HepG2 (cell line): ENCODE data around the gene LRRC10B. TPM values are rescaled to one million over a fixed set of nuclear protein-coding genes. Genes with fewer than 3 reads are reported as not detected.

Experiments
- ATAC-seq: fragments of 200-7000 bp; cut with Tn5 transposase; 3 replicates; pipeline ENCODE4 v1.9.1; 2020; ENCODE audit warnings: mild to moderate bottlenecking, moderate library complexity
- BruUV-seq: library from RNA; stranded (reverse); fragments of 400-500 nt; replicated peaks from 2 replicates; lab custom pipeline; 2021; lab: Mats Ljungman, UMichigan
- CTCF ChIA-PET: fragments of 300-600 bp; formaldehyde crosslinking; extraction: SDS; loops from one replicate; lab custom pipeline; 2021; ENCODE audit warnings: low total read pairs, inconsistent platforms, low intra/inter-chr PET ratio; lab: Yijun Ruan, JAX
- POLR2A ChIA-PET: fragments of 350-600 bp; sonication (Branson Sonifier 250); formaldehyde crosslinking; loops from one replicate; lab custom pipeline; 2020; ENCODE audit warnings: antibody characterized with exemption, inconsistent platforms; lab: Yijun Ruan, JAX
- DNase-seq: peaks from one replicate; pipeline ENCODE4 v3.0.0-alpha.2; 2015; ENCODE audit warnings: low spot score
- FAIRE-seq: peaks from 3 replicates; lab custom pipeline; 2011; peaks lifted over from hg19 to GRCh38; lab: Jason Lieb, UNC
- H2AFZ ChIP-seq: one replicate; pipeline ENCODE4 v1.6.1; 2011; ENCODE audit warnings: low read length, inconsistent platforms
- H3K27ac ChIP-seq: fragments of 300-600 bp; 3 replicates; pipeline ENCODE4 v1.8.0; 2011; ENCODE audit warnings: mixed run types, mild to moderate bottlenecking, mixed read lengths, low read length, inconsistent platforms; ENCODE audit not compliant: insufficient read depth; ENCODE audit errors: extremely low read length
- H3K27me3 ChIP-seq, 2 experiments: fragments of 200-600 bp in 1 of 2; 2 replicates in 1 of 2; 3 replicates in 1 of 2; pipeline versions ENCODE4 v1.6.0 to v1.8.0; 2011; ENCODE audit warnings: low read length in 2 of 2, mild to moderate bottlenecking in 2 of 2, moderate library complexity in 2 of 2, inconsistent platforms in 1 of 2; ENCODE audit not compliant: insufficient read depth in 2 of 2, control insufficient read depth in 1 of 2
- H3K36me3 ChIP-seq, 2 experiments: fragments of 200-600 bp in 1 of 2; replicated peaks in 1 of 2; 2 replicates in 1 of 2; 3 replicates in 1 of 2; pipeline versions ENCODE4 v1.5.1 to v1.8.0; 2011; ENCODE audit warnings: low read length in 2 of 2, inconsistent platforms in 1 of 2; ENCODE audit not compliant: insufficient read depth in 2 of 2, control insufficient read depth in 1 of 2
- H3K4me1 ChIP-seq: 2 replicates; pipeline ENCODE4 v1.5.1; 2012; ENCODE audit warnings: low read length, inconsistent platforms; ENCODE audit not compliant: insufficient read depth
- H3K4me2 ChIP-seq: 2 replicates; pipeline ENCODE4 v1.6.0; 2011; ENCODE audit warnings: low read depth, low read length, inconsistent platforms
- H3K4me3 ChIP-seq, 3 experiments: fragments of 200-600 bp in 1 of 3; sonication (generic), shearing (Covaris generic) in 1 of 3; replicated peaks in 1 of 3; 2 replicates each; pipeline ENCODE4 v1.5.1; 2011 to 2016; ENCODE audit warnings: low read length in 3 of 3, inconsistent platforms in 2 of 3, low read depth in 2 of 3, mild to moderate bottlenecking in 2 of 3, control low read depth in 1 of 3, mixed read lengths in 1 of 3; ENCODE audit not compliant: insufficient read depth in 1 of 3
- H3K79me2 ChIP-seq: one replicate; pipeline ENCODE4 v1.6.1; 2011; ENCODE audit warnings: low read length, inconsistent platforms; ENCODE audit not compliant: insufficient read depth
- H3K9ac ChIP-seq: 2 replicates; pipeline ENCODE4 v1.6.0; 2011; ENCODE audit warnings: mild to moderate bottlenecking, low read depth, low read length, inconsistent platforms; ENCODE audit not compliant: insufficient read depth
- H3K9me3 ChIP-seq: 2 replicates; pipeline ENCODE4 v1.5.1; 2012; ENCODE audit warnings: mild to moderate bottlenecking, low read length
- H4K20me1 ChIP-seq: 2 replicates; pipeline ENCODE4 v1.6.0; 2011; ENCODE audit warnings: inconsistent platforms, mild to moderate bottlenecking, low read length, moderate library complexity; ENCODE audit not compliant: insufficient read depth
- ATM ChIP-seq: fragments of 450-650 bp; IDR thresholded peaks from 2 replicates; pipeline ENCODE4 v1.7.1; 2017; ENCODE audit warnings: mild to moderate bottlenecking, borderline replicate concordance
- CREB1 ChIP-seq, 2 experiments: fragments of 450-650 bp in 1 of 2; IDR thresholded peaks; 2 replicates each; pipeline ENCODE4 v1.6.1; 2016 to 2017; ENCODE audit warnings: control low read depth in 1 of 2, mild to moderate bottlenecking in 1 of 2, missing compliant biosample characterization in 1 of 2, missing genetic modification characterization in 1 of 2
- FOXA1 ChIP-seq, 2 experiments: fragments of 450-650 bp in 1 of 2; sonication (generic) in 1 of 2; formaldehyde crosslinking in 1 of 2; IDR thresholded peaks; 2 replicates each; pipeline versions ENCODE4 v1.4.0 to v1.6.1; 2016 to 2020; ENCODE audit warnings: missing genetic modification reagents in 1 of 2
- HNRNPLL ChIP-seq: fragments of 200-400 bp; formaldehyde crosslinking; IDR thresholded peaks from 2 replicates; pipeline ENCODE4 v1.6.1; 2017; ENCODE audit warnings: mild to moderate bottlenecking, low read depth, low read length; ENCODE audit not compliant: poor library complexity, severe bottlenecking
- MED8 ChIP-seq: sonication (generic); formaldehyde crosslinking; IDR thresholded peaks from 2 replicates; pipeline ENCODE4 v1.8.1; 2023; ENCODE audit warnings: mild to moderate bottlenecking, missing genetic modification reagents; ENCODE audit not compliant: insufficient replicate concordance
- MLX ChIP-seq: IDR thresholded peaks from 2 replicates; pipeline ENCODE4 v1.6.1; 2016
- NBN ChIP-seq: fragments of 450-650 bp; conservative IDR thresholded peaks from 2 replicates; pipeline ENCODE4 v1.6.1; 2017
- NR0B2 ChIP-seq: sonication (generic); formaldehyde crosslinking; IDR thresholded peaks from 2 replicates; pipeline ENCODE4 v1.4.0; 2020; ENCODE audit warnings: mild to moderate bottlenecking, missing genetic modification reagents
- NR2F6 ChIP-seq, 2 experiments: IDR thresholded peaks; 2 replicates each; pipeline ENCODE4 v1.6.1; 2016; ENCODE audit warnings: antibody characterized with exemption in 1 of 2, mild to moderate bottlenecking in 1 of 2
- PHB2 ChIP-seq: fragments of 450-650 bp; IDR thresholded peaks from 2 replicates; pipeline ENCODE4 v1.6.1; 2018; ENCODE audit not compliant: partially characterized antibody
- PLRG1 ChIP-seq: fragments of 450-650 bp; conservative IDR thresholded peaks from 2 replicates; pipeline ENCODE4 v1.6.1; 2016
- PLSCR1 ChIP-seq: sonication (generic); formaldehyde crosslinking; IDR thresholded peaks from 2 replicates; pipeline ENCODE4 v1.5.0; 2020; ENCODE audit warnings: missing genetic modification reagents, mild to moderate bottlenecking, borderline replicate concordance
- SMC3 ChIP-seq: IDR thresholded peaks from 2 replicates; pipeline ENCODE4 v1.6.1; 2011; ENCODE audit warnings: low read length, improper control_type of control experiment
- SP1 ChIP-seq, 2 experiments: fragments of 450-650 bp in 1 of 2; sonication (generic) in 1 of 2; formaldehyde crosslinking in 1 of 2; IDR thresholded peaks; 2 replicates each; pipeline versions ENCODE4 v1.4.0 to v1.6.1; 2016 to 2020; ENCODE audit warnings: missing genetic modification reagents in 1 of 2
- TRIM22 ChIP-seq: fragments of 450-650 bp; IDR thresholded peaks from 2 replicates; pipeline ENCODE4 v1.6.1; 2017
- ZIK1 ChIP-seq: sonication (generic); formaldehyde crosslinking; IDR thresholded peaks from 2 replicates; pipeline ENCODE4 v1.5.0; 2020; ENCODE audit warnings: mild to moderate bottlenecking, low read depth, missing genetic modification reagents, borderline replicate concordance
- ZNF333 ChIP-seq: sonication (generic); formaldehyde crosslinking; IDR thresholded peaks from 2 replicates; pipeline ENCODE4 v1.4.0; 2020; ENCODE audit warnings: mild to moderate bottlenecking, missing genetic modification reagents, borderline replicate concordance
- ZNF776 ChIP-seq: sonication (generic); formaldehyde crosslinking; IDR thresholded peaks from 2 replicates; pipeline ENCODE4 v1.4.0; 2020; ENCODE audit warnings: mild to moderate bottlenecking, missing genetic modification reagents
- ZSCAN9 ChIP-seq: IDR thresholded peaks from 2 replicates; pipeline ENCODE4 v1.6.1; 2016; ENCODE audit warnings: borderline replicate concordance
- WGBS: methylation state at CpG from one replicate; pipeline ENCODE4 v1.1.6; 2017; ENCODE audit warnings: low lambda C conversion rate; 5-methylcytosine and 5-hydroxymethylcytosine counted together
- in situ Hi-C: cut with HindIII; loops from 2 replicates; pipeline ENCODE4 v1.10.0; 2017; ENCODE audit warnings: low pct_unique_long_range_greater_than_20kb; ENCODE audit not compliant: extremely low pct_ligation_motif_present
- intact Hi-C: fragments of 100-400 bp; cut with micrococcal nuclease; formaldehyde crosslinking; loops from one replicate; pipeline ENCODE4 v1.10.0; 2022; ENCODE audit not compliant: unreplicated experiment
- polyA plus RNA-seq, 8 experiments: library from polyadenylated mRNA; depleted of rRNA in 3 of 8; stranded (reverse) in 7 of 8; unstranded in 1 of 8; fragments of >200 nt; fragmentation: Illumina TruSeq in 4 of 8; extraction: Trizol in 4 of 8; gene quantifications; 2 replicates each; pipeline versions ENCODE4 v1.2.1 to v1.2.3, GENCODE V29; 2011 to 2016; ENCODE audit warnings: low read depth in 4 of 8, missing spikeins in 1 of 8, mixed read lengths in 1 of 8; ENCODE audit not compliant: insufficient read depth in 1 of 8
- total RNA-seq, 5 experiments: library from RNA; depleted of rRNA; stranded (reverse); fragments of >200 nt; fragmentation: Illumina TruSeq; extraction: Trizol; gene quantifications; 2 replicates each; pipeline ENCODE4 v1.2.3, GENCODE V29; 2016; ENCODE audit warnings: low read depth in 1 of 5

The LRRC10B gene
- total and polyA plus RNA-seq, 2 of the 13 experiments (the other 11 are each of a cell fraction or from before 2014, with no cell fraction given) = not detected

GRCh38 chr11:61496602-61497400 is 11.7 kb upstream of the LRRC10B start:
- 67% methylated on average over 15 of the region's 15 CpGs for WGBS
- no peak overlapping the region for H2AFZ ChIP-seq
- H4K20me1 ChIP-seq = no peaks in the 10 kb centered on the region
- TF ChIP-seq ZSCAN9 (CRISPR knock-in tag) (no peak), CREB1 (IDR thresholded peaks at IDR 0.05) (no peak; the same call in 1 of the 2 replicates), CREB1 (CRISPR knock-in tag; IDR thresholded peaks at IDR 0.05) (no peak), PLRG1 (0 out of 2 replicates have a peak, but pooled peaks have one; percentile 60), PHB2 (peak; percentile 23), FOXA1 (IDR thresholded peaks at IDR 0.05) (0 out of 2 replicates have a peak, but pooled peaks have one; percentile 44), FOXA1 (CRISPR knock-in tag; IDR thresholded peaks at IDR 0.05) (no peak), PLSCR1 (no peak), SMC3 (no peak), MLX (CRISPR knock-in tag) (no peak), HNRNPLL (no peak), TRIM22 (0 out of 2 replicates have a peak, but pooled peaks have one; percentile 21), SP1 (IDR thresholded peaks at IDR 0.05) (peak; percentile 44; the same call in 1 of the 2 replicates), SP1 (CRISPR knock-in tag; IDR thresholded peaks at IDR 0.05) (no peak), ZIK1 (CRISPR knock-in tag) (no peak), NR0B2 (CRISPR knock-in tag) (no peak), ATM (peak; percentile 44; the same call in 1 of the 2 replicates), ZNF776 (CRISPR knock-in tag) (no peak), NR2F6 (IDR thresholded peaks at IDR 0.05) (no peak), NR2F6 (CRISPR knock-in tag; IDR thresholded peaks at IDR 0.05) (no peak), NBN (0 out of 2 replicates have a peak, but pooled peaks have one; percentile 73), ZNF333 (no peak), MED8 (CRISPR knock-in tag) (no peak)
- FAIRE-seq = no peak
- ChIA-PET CTCF (no interaction called here), POLR2A (no interaction called here)
- no peak for DNase-seq
- in situ Hi-C loops (no loop called here), intact Hi-C loops (no loop called here)
- H3K4me2 ChIP-seq = no peak overlapping the region
- ATAC-seq = no peak
- H3K27ac ChIP-seq = no peak overlapping the region
- H3K36me3 ChIP-seq = no peaks in the 10 kb centered on the region
- H3K4me1 ChIP-seq = peaks cover 19% of the 10 kb centered on the region
- no peaks in the 10 kb centered on the region for H3K9me3 ChIP-seq
- H3K4me3 ChIP-seq = no peak overlapping the region
- H3K79me2 ChIP-seq = no peaks in the 10 kb centered on the region
- peaks cover 3 to 5% of the 10 kb centered on the region in 2 experiments; a peak in 2 of 5 replicates for H3K27me3 ChIP-seq
- H3K9ac ChIP-seq = no peak overlapping the region
- BruUV-seq = no TSS peak
